Retinal pigment epithelial cell (primary cell): ENCODE data around the gene CTNNBIP1.
A peak's percentile ranks its signal among the peaks of the same experiment; 100 is the strongest.

ENCODE experiments used
- DNase-seq: peaks from one replicate; pipeline ENCODE4 v3.0.0-alpha.2; 2010; ENCODE audit warnings: low read depth
- H3K4me3 ChIP-seq: 2 replicates; pipeline ENCODE4 v1.5.1; 2011; ENCODE audit warnings: mild to moderate bottlenecking, low read length, control low read depth, moderate library complexity
- CTCF ChIP-seq: conservative IDR thresholded peaks from 2 replicates; pipeline ENCODE4 v1.5.1; 2011; ENCODE audit warnings: low read depth, low read length, control low read depth, inconsistent platforms

CTNNBIP1 gene

GRCh38 chr1:9821710-9822109, 88.4 kb downstream of the CTNNBIP1 start:
- no peak for DNase-seq
- H3K4me3 ChIP-seq, result peak overlapping the region; percentile 90

DNA sequence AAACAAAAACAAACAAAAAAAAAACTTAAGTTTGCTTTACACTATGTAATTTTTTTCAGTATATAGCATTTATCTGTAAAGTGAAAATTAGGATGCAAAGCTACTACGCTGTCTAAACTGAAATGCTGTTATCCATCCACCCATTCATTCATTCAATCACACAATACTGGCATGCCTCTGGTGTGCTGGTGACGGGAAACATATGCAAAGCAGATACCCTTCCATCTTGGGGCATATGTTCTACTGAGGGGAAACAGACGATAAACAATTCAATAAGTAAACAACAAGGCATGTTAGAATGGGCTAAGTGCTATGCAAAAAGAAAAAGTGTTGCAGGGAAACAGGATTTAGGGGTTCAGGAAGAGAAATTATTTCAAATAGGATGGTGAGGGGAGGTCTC, 89.5 kb downstream of the CTNNBIP1 start:
- DNase-seq, result no peak
- no peak overlapping the region for H3K4me3 ChIP-seq
- TF ChIP-seq CTCF, result no peak

More at GRCh38 chr1:9821710-9822109, 88.4 kb downstream of the CTNNBIP1 start:
- TF ChIP-seq CTCF, result no peak

- DNase-seq, result no peak
- no peak overlapping the region for H3K4me3 ChIP-seq
- no peak for TF ChIP-seq CTCF
Measured at GRCh38 chr1:9817734-9818133, 92.3 kb downstream of the CTNNBIP1 start.

GRCh38 chr1:9816199-9816598, 93.9 kb downstream of the CTNNBIP1 start:
- no peak overlapping the region for H3K4me3 ChIP-seq
- no peak for DNase-seq
- TF ChIP-seq CTCF, result no peak

- no peak for DNase-seq
- TF ChIP-seq CTCF, result no peak
Measured at GRCh38 chr1:9815150-9815549, 94.9 kb downstream of the CTNNBIP1 start.

DNA sequence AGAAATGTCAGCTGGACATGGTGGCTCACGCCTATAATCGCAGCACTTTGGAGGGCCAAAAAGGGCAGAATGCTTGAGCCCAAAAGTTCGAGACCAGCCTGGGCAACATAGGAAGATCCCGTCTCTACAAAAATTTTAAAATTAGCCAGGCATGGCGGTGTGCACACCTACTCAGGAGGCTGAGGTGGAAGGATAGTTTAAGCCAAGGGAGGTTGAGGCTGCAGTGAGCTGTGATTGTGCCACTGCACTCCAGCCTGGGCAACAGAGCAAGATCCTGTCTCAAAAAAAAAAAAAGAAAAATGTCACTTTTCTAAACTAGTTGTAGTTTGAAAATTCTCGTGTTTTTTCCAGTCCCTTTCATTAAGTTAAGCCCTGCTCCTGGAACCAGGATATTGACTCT, 95.5 kb downstream of the CTNNBIP1 start:
- TF ChIP-seq CTCF, result no peak
- no peak for DNase-seq
- H3K4me3 ChIP-seq, result no peak overlapping the region

More at GRCh38 chr1:9815150-9815549, 94.9 kb downstream of the CTNNBIP1 start:
- H3K4me3 ChIP-seq, result no peak overlapping the region

DNA sequence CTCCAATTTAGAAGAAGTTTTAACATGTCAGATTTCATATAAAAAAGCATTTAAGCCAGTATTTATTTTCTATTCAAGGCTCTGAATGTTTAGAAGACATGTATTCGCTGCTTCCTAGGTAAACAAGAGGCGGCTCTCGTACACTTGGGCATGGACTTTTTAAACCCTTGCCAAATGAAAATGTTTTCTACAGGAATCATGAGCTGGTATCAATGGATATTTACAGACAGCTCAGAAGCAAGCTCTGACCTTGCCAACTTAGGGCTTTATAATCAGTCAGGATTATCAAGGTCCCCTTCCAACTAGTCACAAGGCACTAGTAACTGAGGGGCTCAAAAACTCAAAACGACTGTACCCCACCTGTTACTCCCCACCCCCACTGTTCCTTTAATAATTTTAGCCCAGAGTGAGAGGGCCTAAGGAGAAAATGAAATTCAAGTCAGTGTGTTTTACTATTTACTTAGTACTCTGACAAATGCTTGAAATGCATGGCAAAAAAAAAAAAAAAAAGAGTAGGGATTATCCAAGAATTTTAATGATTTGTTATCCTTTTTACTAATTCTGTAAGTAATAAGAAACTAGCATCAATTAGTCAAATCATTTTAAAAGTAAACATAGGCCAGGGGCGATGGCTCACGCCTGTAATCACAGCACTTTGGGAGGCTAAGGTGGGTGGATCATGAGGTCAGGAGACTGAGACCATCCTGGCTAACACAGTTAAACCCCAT, 98.7 kb downstream of the CTNNBIP1 start:
- TF ChIP-seq CTCF, result no peak
- H3K4me3 ChIP-seq, result no peak overlapping the region
- DNase-seq, result no peak
